Activated T-cell treated with anti-CD3 and anti-CD28 coated beads, Interleukin-2, amount 50 U/mL, for 1 hour (primary cell): ENCODE measurements around the gene NOP53.
"Not testable (repeated sequence)": the region's sequence is repeated elsewhere in the genome, so short reads cannot be mapped to it uniquely, and the experiment has no call there.

Source experiments
- DNase-seq: peaks from one replicate; pipeline ENCODE4 v3.0.0-alpha.2; 2020

Gene NOP53

DNA sequence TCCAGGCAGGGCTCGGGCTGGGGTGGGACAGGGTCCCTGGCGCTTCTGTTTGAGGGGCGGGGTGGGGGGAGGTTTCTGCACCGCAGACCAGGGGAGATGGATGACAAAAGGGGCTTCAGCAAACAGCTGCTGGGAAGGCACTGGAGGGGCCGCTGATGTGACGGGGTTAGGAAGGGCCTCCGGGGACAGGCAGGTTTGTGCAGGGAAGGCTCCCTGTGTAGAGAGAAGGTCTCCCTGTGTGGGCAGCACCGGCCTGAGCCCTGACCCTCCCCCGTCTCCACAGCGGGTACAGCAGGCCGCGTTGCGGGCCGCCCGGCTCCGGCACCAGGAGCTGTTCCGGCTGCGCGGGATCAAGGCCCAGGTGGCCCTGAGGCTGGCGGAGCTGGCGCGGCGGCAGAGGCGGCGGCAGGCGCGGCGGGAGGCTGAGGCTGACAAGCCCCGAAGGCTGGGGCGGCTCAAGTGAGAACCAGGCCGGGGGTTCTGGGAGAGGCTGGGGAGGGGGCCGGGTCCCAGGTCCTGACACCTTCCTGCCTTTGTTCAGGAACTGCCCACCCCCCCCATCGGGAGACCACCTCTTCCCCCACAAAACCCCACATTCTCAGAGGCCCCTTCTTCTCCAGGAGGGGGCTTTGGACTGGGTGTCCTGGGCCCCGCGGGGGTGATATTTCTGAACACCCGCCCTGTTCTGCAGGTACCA is 9.9 kb downstream of the NOP53 start:
- DNase-seq: no peak

DNA sequence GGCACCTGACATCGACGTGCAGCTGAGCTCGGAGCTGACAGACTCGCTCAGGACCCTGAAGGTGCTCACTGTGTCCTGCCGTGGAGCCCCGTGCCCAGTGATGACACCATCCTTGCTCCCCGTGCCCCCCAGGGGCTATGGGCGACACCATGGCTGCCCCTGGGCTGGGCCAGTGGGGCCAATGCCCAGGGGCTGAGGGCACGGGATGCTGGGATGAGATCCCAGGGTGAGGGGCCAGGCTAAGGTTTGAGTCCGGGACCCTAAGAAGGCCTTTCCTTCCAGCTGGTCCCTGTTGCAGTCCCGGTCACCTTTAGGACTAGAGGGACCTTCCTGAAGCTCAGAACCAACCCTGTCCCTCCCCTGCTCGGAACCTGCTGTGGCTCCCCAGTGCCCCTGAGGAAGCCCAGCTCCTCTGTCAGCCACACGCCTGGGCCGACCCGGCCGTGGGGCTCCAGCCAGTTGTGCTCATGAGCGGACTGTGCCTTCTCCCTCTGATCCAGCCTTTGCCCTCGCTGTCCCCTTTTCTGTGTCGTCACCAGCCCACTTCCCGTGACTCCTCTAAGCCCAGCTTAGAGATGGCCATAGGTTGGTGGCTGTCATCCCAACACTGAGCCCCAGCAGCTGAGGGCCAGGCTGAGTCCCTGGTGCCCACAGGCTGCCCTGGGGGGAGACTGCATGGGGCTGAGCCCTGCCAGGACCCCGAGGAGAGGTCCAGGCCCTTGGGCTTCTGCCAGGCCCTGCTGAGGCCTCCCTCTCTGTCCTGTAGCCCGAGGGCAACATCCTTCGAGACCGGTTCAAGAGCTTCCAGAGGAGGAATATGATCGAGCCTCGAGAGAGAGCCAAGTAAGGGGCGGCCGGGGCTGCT is 10.6 kb downstream of the NOP53 start:
- no peak for DNase-seq

DNA sequence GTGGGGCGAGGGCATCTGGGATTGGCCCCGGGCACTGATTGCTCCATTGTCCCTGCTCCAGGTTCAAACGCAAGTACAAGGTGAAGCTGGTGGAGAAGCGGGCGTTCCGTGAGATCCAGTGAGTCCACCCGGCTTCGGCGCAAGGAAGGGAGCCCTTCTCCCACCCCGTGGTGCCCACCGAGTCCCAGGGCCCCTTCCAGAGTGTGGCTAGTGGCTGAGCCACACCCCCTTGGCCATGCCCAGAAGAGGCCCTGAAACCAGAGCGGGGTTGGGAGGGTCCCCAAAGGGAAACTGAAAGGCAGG is 11.2 kb downstream of the NOP53 start:
- DNase-seq: no peak

DNA sequence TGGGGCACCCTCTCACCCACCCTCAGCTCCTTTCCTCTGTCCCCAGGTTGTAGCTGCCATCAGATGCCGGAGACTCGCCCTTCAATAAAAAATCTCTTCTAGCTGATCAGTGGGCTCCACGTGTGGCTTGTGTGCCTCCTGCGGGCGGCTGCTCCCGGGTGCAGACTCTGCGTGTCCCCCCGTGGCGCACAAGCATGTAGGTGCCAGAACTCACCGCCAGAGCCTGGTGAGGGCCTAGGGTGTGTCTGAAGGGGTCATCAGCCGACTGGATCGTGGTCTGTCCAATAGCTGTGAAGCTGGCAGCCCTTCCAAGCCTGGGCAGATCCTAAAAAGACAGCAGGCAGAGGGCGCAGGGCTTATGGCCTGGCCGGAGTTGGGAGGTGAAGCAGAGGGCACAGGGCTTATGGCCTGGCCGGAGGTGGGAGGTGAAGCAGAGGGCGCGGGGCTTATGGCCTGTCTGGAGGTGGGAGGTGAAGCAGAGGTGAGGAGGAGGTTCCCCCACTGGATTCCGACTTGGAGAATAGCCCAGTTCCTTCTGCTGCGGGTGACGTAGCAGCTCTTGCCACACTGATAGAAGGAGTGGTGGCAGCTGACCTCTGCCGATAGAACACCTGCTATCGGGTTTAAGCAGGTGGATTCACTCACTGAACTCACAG is 11.7 kb downstream of the NOP53 start:
- DNase-seq: no peak

DNA sequence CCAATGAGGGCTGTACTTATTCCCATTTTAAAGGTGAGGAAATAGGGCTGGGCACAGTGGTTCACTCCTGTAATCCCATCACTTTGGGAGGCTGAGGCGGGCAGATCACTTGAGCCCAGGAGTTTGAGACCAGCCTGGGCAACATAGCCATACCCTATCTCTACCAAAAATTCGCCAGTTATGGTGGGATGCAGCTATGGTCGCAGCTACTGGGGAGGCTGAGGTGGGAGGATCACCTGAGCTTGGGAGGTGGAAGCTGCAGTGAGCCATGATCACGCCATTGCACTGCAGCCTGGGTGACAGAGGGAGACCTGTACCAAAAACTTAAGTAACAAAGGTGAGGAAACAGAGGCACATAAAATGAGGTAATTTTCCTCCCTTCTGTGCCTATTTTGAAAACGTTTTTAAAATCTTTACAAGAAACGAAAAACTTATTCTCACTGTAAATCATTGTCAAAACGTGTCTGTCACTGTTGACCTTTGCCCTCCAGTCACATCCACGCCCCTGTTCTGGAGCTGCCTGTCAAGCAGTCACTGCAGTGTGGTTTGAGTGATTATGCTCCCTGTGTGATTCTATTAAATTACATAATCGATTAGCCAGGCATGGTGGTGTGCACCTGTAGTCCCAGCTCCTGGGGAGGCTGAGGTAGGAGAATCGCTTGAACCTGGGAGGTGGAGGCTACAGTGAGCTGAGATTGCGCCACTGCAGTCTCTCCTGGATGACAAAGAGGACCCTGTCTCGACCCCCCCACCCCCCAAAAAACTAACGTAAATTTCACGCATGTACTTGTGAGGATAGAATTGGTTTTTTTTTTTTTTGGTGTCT is 12.5 kb downstream of the NOP53 start:
- DNase-seq: no peak

DNA sequence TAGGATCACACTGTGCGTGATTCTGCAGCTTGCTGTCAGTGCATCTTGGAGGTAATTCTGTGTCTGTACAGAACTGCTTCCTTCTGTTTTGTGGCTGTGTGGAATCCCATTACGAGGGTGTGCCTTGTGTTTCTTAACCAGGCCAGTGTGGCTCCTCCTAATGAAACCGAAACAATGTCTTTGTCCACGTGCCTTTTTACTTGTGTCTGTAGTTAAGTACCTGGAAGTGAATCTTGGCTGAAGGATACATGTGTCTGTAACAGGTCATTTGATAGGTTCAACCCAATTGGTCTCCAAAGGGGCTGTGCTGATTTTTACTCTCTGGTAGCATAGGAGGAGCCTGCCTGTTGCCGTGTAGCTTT is 13.1 kb downstream of the NOP53 start:
- no peak for DNase-seq

DNA sequence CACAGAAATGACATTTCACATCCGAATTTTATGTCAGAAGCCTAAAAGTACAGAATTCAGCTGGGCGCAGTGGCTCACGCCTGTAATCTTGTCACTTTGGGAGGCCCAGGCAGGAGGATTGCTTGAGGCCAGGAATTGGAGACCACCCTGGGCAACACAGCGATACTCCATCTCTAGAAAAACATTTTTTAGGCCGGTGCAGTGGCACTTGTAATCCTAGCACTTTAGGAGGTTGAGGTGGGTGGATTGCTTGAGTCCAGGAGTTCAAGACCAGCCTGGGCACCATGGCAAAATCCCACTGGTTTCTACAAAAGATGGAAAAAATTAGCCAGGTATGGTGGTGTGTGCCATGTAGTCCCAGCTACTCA is 15.3 kb downstream of the NOP53 start:
- no peak for DNase-seq

DNA sequence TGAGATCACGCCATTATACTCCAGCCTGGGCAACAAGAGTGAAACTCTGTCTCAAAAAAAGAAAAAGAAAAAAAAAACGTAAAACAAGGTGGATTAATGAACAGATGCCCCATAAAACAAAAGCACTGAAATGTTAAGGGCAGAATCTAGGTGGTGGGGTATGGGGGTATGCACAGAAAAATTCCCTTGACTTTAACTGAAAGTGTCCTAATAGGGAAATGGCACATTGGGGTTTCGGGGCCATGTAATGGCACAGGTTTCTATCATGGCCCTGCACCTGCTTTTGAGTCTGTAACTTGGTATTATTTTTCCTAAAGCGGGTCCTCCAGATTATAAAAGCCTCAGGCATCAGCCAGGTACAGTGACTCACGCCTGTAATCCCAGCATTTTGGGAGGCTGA is 16.2 kb downstream of the NOP53 start:
- no peak for DNase-seq

DNA sequence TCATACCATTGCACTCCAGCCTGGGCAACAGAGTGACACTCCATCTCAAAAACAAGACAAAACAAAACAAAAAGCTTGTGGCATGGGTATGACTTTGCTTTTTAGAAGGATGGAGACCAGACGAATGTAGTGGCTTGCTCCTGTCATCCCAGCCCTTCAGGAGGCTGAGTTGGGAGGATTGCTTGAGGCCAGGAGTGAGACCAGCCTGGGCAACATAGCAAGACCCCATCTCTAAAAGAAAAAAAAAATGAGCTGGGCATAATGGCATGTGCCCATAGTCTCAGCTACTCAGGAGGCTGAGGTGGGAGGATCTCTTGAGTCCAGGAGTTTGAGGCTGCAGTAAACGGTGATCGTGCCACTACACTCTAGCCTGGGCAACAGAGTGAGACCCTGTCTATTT is 16.8 kb downstream of the NOP53 start:
- no peak for DNase-seq

DNA sequence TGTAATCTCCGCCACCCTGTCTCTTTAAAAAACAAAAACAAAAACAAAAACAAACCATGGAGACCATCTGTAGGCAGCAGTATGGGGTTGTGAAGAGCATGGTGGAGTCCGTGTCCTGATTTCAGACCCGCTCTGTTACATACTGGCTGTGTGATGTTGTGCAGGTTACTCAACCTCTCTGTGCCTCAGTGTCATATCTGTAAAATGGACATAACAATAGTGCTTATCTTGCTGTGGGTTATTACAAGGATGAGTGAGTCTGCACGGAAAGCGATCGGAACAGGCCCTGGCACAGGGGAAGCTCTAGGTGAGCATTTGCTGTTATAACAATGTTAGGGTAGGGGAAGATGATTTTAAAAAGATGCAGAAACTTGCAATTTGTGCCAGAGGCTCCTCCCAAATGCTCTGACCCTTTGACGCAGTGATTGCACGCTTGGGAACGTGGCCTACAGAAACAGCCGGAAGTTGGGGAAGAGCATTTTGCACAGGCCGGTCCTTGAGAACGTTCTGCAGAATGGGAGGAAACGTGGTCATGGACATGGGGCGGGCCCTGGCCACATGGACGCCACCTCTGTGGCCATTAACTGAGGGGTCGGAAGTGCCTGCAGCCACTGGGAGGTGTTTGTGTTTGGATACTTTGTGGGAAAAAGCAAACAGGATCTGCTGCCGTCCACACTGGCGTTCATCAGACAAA is 17.4 kb downstream of the NOP53 start:
- no peak for DNase-seq

DNA sequence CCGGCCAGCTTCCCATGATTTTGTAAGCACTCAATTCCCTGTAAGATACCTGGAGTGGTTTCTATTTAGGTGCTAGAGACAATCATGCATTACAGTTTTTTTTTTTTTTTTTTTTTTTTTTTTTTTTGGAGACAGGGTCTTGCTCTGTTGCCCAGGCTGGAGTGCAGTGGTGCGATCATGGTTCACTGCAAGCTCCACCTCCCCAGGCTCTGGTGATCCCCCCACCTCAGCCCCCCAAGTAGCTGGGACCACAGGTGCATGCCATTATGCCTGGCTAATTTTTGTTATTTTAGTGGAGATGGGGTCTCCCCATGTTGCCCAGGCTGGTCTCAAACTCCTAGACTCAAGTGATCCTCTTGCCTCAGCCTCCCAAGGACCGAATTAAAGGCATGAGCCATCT is 19.4 kb downstream of the NOP53 start:
- not testable (repeated sequence) for DNase-seq

DNA sequence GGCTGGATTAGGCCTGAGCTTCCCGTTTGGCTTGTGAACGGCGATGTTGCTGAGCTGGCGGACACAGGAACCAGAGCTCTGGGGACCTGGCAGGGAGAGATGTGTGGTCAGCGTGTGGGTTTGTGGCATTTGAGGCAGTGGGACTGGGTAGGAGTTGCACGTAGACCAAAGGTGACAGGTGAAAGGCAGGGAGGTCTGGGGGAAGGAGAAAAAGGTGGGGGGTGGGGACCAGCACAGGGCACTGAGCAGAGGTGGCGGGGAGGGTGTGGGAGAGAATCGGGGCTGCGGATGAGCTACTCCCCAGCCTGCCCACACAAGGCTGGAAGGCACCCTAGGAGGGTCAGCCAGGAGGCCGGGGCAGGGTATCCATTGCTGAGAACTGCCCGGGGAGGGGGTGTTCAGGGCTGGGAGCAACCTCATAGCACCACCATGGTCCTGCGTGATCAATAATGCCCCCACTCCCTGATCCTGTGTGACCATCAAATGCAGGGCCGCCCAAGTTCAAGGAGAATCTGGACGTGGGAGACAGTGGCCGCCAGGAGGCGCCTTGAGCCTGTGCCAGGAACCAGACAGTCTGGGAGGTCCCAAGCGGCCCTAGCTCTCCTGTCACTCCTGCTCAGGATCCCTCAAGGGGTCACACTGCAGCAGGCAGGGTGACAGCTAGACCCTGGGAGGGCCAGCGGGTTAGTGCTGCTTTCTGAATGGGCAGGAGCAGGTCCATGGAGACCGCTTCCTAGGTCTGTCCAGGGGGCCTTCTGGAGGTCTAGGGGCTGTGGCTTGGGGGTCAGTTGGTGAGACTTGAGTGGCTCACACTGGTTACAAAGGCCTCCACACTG is 20.4 kb downstream of the NOP53 start:
- peak; percentile 54 for DNase-seq

DNA sequence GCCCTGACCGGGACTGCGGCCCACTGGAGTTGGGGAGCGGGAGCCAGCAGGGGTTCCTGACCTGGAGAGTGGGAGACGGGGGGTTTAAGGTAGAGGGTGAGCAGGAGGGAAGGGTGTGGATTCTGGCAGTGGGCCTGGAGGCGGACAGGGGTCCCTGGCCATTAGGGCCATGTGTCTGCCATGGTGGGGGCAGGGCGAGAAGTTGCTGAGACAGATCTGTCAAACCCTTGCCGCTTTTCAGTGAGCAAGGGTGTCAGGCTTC is 20.9 kb downstream of the NOP53 start:
- no peak for DNase-seq

DNA sequence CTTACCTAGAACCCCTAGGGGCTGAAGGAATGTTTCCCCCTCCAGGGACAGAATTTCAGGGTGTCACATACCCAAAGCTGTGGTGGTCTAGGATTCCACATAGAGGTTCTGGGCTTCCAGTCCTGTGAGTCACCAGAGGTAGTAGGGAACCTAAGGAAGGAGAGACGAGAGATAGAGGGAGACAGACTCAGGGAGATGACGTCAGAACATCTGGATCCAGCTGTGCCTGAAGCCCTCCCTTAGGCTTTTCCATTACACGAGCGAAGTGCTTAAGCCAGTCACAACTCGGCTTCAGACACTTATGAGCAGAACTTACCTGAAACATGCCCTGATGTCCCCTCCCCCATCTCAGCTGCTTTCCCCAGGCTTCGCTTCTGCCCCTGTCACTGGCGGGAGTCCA is 21.3 kb downstream of the NOP53 start:
- DNase-seq: no peak

DNA sequence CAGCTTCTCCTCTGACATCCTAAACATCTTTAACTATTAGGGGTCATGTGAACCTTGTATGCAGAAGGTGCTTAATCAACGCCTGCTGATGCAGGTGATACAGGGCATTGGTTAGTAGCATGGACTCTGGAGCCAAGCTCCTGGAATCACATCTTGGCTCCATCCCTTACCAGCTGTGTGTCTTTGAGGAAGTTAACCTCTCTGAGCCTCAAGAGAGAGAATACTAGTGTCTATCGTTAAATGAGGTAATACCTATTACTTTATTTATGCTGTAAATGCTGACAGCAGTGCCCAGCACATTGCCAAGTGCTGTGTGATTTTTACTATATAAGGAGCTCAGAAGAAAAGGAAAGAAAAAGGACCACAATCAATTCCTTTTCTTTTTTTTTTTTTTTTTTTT is 22.0 kb downstream of the NOP53 start:
- no peak for DNase-seq

DNA sequence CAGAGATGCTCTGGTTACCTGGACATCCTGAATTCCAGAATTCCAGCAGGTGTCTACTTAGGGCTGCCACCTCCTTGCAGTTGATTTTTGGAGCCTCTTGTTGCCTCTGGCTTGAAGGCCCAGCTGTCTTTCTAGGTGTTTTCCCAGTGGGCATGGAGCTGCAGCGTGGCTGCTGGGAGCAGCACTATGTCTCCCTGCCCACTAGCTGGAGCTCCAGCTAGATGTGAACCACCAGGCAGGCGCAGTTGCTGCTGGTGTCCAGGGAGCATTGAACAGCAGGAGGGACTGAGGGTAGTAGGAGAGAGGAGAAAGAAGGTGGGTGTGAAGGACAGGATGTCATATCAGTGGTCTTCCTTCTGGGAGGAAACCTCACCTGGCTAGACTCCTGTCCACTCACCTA is 23.3 kb downstream of the NOP53 start:
- DNase-seq: no peak

DNA sequence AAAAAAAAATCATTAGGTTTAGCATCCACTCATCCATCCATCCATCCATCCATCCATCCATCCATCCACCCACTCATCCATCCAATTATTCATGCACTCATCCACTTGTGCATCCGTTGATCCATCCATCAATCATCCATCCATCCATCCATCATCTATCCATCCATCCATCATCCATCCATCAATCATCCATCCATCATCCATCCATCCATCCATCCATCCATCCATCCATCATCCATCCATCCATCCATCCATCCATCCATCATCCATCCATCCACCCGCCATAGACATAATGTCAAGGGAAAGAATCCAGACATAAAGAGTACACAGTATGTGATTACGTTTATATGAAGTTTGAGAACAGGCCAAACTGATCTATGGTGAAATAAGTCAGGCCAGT is 24.2 kb downstream of the NOP53 start:
- DNase-seq: no peak

DNA sequence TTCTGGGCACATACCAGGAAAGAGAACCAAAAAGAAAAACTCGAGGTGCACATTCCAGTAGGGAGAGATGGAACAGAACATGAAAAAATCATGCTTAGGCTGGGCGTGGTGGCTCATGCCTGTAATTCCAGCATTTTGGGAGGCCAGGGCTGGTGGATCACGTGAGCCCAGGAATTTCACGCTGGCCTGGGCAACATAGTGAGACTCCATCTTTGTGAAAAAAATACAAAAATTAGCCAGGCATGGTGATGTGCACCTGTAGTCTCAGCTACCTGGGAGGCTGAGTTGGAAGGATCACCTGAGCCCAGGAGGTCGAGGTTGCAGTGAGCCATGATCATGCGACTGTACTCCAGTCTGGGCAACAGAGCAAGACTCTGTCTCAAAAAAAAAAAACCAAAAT is 25.9 kb downstream of the NOP53 start:
- not testable (repeated sequence) for DNase-seq

DNA sequence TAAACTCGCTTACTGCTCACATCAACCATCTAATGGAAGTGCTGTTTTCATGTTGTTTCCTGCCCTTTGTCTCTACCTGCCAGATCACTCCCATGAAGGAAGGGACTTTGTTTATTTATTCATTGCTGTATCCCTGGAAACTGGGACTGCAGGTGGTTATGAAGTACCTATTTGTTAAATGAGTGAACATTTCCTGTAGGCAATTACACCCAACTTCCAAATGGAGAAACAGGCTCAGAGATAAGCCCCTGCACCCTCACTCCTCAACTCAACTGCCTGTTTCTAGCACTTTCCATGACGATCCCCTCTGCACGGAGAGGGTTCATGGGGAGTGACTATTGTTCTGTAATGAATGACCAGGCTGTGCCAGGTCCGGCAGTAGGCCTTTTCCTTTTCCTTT is 31.2 kb downstream of the NOP53 start:
- DNase-seq: no peak

DNA sequence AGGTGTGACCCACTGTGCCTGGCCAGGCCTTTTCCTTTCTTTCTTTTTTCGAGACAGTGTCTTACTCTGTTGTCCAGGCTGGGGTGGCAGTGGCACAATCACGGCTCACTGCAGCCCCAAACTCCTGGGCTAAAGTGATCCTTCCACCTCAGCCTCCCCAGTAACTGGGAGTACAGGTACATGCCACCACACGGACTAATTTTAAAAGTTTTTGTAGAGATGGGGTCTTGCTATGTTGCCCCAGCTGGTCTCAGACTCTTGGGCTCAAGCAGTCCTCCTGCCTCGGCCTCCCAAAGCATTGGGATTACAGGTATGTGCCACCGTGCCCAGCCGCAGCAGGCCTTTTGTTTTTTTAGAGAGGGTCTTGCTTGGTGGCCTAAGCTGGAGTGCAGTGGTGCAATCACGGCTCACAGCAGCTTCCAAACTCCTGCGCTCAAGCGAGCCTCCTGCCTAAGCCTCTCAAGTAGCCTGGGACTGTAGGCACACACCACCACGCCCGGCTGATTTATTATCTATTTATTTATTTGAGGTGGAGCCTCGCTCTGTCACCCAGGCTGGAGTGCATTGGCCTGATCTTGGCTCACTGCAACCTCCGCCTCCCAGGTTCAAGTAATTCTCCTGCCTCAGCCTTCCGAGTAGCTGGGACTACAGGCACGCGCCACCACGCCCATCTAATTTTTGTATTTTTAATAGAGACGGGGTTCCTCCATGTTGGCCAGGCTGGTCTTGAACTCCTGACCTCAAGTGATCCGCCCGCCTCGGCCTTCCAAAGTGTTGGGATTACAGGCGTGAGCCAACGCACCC is 32.1 kb downstream of the NOP53 start:
- DNase-seq: not testable (repeated sequence)
